Measurements from ENCODE around the gene HES1.

DNA sequence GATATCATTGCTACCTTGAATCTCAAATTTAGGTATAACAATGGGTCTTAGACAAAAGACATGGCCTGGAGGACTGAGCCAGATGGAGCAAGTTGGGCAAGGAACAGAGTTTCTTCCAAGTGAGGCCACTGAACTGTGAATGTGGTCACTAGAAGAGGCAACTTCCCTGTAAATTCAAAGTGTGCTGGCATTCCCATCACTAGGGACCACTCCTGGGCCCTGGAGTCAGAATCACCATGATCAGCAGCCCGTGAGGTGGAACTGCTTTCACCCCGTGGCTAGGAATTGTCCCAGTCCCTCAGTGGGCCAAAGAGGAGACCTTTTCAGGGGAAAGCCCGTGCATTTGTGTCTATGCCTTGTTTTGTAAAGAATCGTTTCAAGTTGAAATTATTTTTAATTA is 47.3 kb downstream of the HES1 start:
- no peak for TF ChIP-seq EZH2 (IDR thresholded peaks at IDR 0.05; ENCODE audit: borderline replicate concordance, low read depth, low read length, severe bottlenecking)
- TF ChIP-seq, protein P1, sequence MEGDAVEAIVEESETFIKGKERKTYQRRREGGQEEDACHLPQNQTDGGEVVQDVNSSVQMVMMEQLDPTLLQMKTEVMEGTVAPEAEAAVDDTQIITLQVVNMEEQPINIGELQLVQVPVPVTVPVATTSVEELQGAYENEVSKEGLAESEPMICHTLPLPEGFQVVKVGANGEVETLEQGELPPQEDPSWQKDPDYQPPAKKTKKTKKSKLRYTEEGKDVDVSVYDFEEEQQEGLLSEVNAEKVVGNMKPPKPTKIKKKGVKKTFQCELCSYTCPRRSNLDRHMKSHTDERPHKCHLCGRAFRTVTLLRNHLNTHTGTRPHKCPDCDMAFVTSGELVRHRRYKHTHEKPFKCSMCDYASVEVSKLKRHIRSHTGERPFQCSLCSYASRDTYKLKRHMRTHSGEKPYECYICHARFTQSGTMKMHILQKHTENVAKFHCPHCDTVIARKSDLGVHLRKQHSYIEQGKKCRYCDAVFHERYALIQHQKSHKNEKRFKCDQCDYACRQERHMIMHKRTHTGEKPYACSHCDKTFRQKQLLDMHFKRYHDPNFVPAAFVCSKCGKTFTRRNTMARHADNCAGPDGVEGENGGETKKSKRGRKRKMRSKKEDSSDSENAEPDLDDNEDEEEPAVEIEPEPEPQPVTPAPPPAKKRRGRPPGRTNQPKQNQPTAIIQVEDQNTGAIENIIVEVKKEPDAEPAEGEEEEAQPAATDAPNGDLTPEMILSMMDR (IDR thresholded peaks at IDR 0.05; ENCODE audit: borderline replicate concordance, extremely low read depth, low read length, poor library complexity, severe bottlenecking), result no peak
